K562 (cell line): ENCODE results near the gene ZBTB44. TPM values are rescaled to one million over a fixed set of nuclear protein-coding genes. Genes with fewer than 3 reads are reported as not detected.

ENCODE experiments used
- BHLHE40 ChIP-seq: IDR thresholded peaks from 2 replicates; pipeline ENCODE4 v1.6.1; 2011; ENCODE audit warnings: low read length, improper control_type of control experiment
- CBX1 ChIP-seq: sonication (generic); IDR thresholded peaks from 2 replicates; pipeline ENCODE4 v1.6.1; 2016; ENCODE audit warnings: antibody characterized with exemption, low read depth, mild to moderate bottlenecking
- CBX5 ChIP-seq: IDR thresholded peaks from 2 replicates; pipeline ENCODE4 v1.6.1; 2014; ENCODE audit warnings: low read depth, borderline replicate concordance
- KDM4B ChIP-seq, 2 experiments: fragments of 450-650 bp in 1 of 2; sonication (generic) in 1 of 2; IDR thresholded peaks; 2 replicates each; pipeline ENCODE4 v1.6.1; 2016 to 2017; ENCODE audit warnings: borderline replicate concordance in 2 of 2, antibody characterized with exemption in 1 of 2, low read depth in 1 of 2, mild to moderate bottlenecking in 1 of 2
- LCOR ChIP-seq: sonication (generic); formaldehyde crosslinking; IDR thresholded peaks from 2 replicates; pipeline ENCODE4 v1.8.0; 2022; ENCODE audit warnings: mild to moderate bottlenecking, missing genetic modification reagents
- MEF2A ChIP-seq: IDR thresholded peaks from 2 replicates; pipeline ENCODE4 v1.6.1; 2011; ENCODE audit warnings: low read depth, mild to moderate bottlenecking, low read length, moderate library complexity; ENCODE audit not compliant: control insufficient read depth
- NR2F6 ChIP-seq: fragments of 450-650 bp; formaldehyde crosslinking; IDR thresholded peaks from 2 replicates; pipeline ENCODE4 v1.4.0; 2020; ENCODE audit warnings: mild to moderate bottlenecking
- PRMT5 ChIP-seq: sonication (generic); formaldehyde crosslinking; IDR thresholded peaks from 2 replicates; pipeline ENCODE4 v1.5.0; 2020; ENCODE audit warnings: missing genetic modification reagents
- RB1 ChIP-seq: fragments of 450-650 bp; IDR thresholded peaks from 2 replicates; pipeline ENCODE4 v1.6.1; 2017; ENCODE audit warnings: low read depth, mild to moderate bottlenecking
- SAFB2 ChIP-seq: fragments of 200-400 bp; formaldehyde crosslinking; IDR thresholded peaks from 2 replicates; pipeline ENCODE4 v1.6.1; 2018; ENCODE audit warnings: borderline replicate concordance, low read length, low read depth, moderate library complexity; ENCODE audit not compliant: severe bottlenecking
- TCF7 ChIP-seq: sonication (generic); IDR thresholded peaks from 2 replicates; pipeline ENCODE4 v1.6.1; 2016; ENCODE audit warnings: antibody characterized with exemption, borderline replicate concordance
- polyA plus RNA-seq, 8 experiments: library from polyadenylated mRNA; depleted of rRNA in 4 of 8; stranded (reverse) in 5 of 8; unstranded in 3 of 8; fragments of >200 nt; fragmentation: Nextera tagmentation in 2 of 8; fragmentation: Illumina TruSeq in 1 of 8; extraction: Ambion mirVana in 2 of 8; extraction: Trizol in 1 of 8; gene quantifications; 2 replicates each; pipeline versions ENCODE4 v1.2.1 to v1.2.3, GENCODE V29; 2011 to 2014; ENCODE audit warnings: inconsistent platforms in 1 of 8, missing spikeins in 1 of 8
- total RNA-seq, 7 experiments: library from RNA; depleted of rRNA in 6 of 7; stranded (reverse); fragments of >200 nt in 6 of 7; fragmentation: Illumina TruSeq in 2 of 7; extraction: Trizol in 2 of 7; gene quantifications; 2 replicates each; pipeline versions ENCODE4 v1.2.1 to v1.2.3, GENCODE V29; 2011 to 2021; ENCODE audit warnings: low replicate concordance in 1 of 7
- TF ChIP-seq, protein P1 (sequence below), 3 experiments: fragments of 200-800 bp in 1 of 3; fragments of 250-450 bp in 1 of 3; fragments of 450-650 bp in 1 of 3; sonication (Bioruptor Pico) in 1 of 3; sonication (Bioruptor generic) in 1 of 3; formaldehyde crosslinking in 1 of 3; IDR thresholded peaks; 2 replicates each; pipeline versions ENCODE4 v1.6.1 to v1.8.0; 2016 to 2022; ENCODE audit warnings: mild to moderate bottlenecking in 2 of 3, missing genetic modification characterization in 2 of 3, missing compliant biosample characterization in 1 of 3, moderate library complexity in 1 of 3
- TF ChIP-seq, protein P2 (sequence below): fragments of 450-650 bp; IDR thresholded peaks from 2 replicates; pipeline ENCODE4 v1.7.1; 2018; ENCODE audit warnings: mild to moderate bottlenecking, low read depth; ENCODE audit not compliant: partially characterized antibody
- TF ChIP-seq, protein P3 (sequence below): fragments of 250-450 bp; sonication (Bioruptor Pico); IDR thresholded peaks from 2 replicates; pipeline ENCODE4 v1.8.0; 2022; ENCODE audit warnings: moderate library complexity, mild to moderate bottlenecking, inconsistent platforms
- TF ChIP-seq, protein P4 (sequence below), 2 experiments: fragments of 200-800 bp in 1 of 2; sonication (Bioruptor generic) in 1 of 2; sonication (generic) in 1 of 2; formaldehyde crosslinking in 1 of 2; IDR thresholded peaks in 1 of 2; conservative IDR thresholded peaks in 1 of 2; 2 replicates each; pipeline versions ENCODE4 v1.5.0 to v1.6.1; 2016 to 2020; ENCODE audit warnings: missing compliant biosample characterization in 1 of 2, missing genetic modification characterization in 1 of 2, missing genetic modification reagents in 1 of 2
- TF ChIP-seq, protein P5 (sequence below): fragments of 250-450 bp; sonication (Bioruptor Pico); IDR thresholded peaks from 2 replicates; pipeline ENCODE4 v1.9.0; 2021; ENCODE audit warnings: mild to moderate bottlenecking, inconsistent platforms

The ZBTB44 gene
- total and polyA plus RNA-seq, 9 of the 15 experiments (the other 6 are each of a cell fraction or from before 2014, with no cell fraction given), result 4.7 to 27.1 (median 17.3) TPM

DNA sequence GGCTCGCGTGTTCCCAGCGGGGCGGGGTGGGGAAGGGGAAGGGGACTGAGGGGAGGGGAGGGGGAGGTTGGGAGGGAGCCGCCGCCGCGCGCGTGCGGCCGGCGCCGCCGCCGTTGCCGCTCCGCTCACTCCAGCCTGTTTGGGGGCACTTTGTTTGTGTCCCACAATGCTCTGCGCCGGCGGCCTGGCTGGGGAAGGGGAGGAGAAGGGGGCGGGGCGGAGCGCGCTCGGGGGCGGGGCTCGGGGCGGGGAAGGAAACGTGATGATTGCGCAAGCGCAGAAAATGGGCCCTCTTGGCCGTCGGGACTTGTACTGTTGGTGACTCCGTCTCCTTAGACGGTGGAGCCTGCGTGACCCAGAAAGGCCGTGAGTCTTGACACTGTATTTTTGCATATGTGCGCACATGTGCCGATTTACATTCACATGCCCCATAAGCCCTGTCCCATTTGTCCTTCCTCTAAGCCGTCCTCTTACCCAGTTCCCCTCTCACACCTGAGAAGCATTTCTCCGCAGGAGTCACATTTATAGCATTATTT, at the start of gene ZBTB44 (continued):
- TF ChIP-seq, protein P1, sequence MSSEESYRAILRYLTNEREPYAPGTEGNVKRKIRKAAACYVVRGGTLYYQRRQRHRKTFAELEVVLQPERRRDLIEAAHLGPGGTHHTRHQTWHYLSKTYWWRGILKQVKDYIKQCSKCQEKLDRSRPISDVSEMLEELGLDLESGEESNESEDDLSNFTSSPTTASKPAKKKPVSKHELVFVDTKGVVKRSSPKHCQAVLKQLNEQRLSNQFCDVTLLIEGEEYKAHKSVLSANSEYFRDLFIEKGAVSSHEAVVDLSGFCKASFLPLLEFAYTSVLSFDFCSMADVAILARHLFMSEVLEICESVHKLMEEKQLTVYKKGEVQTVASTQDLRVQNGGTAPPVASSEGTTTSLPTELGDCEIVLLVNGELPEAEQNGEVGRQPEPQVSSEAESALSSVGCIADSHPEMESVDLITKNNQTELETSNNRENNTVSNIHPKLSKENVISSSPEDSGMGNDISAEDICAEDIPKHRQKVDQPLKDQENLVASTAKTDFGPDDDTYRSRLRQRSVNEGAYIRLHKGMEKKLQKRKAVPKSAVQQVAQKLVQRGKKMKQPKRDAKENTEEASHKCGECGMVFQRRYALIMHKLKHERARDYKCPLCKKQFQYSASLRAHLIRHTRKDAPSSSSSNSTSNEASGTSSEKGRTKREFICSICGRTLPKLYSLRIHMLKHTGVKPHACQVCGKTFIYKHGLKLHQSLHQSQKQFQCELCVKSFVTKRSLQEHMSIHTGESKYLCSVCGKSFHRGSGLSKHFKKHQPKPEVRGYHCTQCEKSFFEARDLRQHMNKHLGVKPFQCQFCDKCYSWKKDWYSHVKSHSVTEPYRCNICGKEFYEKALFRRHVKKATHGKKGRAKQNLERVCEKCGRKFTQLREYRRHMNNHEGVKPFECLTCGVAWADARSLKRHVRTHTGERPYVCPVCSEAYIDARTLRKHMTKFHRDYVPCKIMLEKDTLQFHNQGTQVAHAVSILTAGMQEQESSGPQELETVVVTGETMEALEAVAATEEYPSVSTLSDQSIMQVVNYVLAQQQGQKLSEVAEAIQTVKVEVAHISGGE (CRISPR knock-in tag; IDR thresholded peaks at IDR 0.05), result 0 out of 6 replicates have a peak, but pooled peaks of 1 of the 3 experiments have one; percentile 28
- no peak for TF ChIP-seq SAFB2
- no peak for TF ChIP-seq TCF7
- TF ChIP-seq KDM4B (IDR thresholded peaks at IDR 0.05; ENCODE audit: borderline replicate concordance in 2 of 2, low read depth in 1 of 2), result no peak
- no peak for TF ChIP-seq RB1
- no peak for TF ChIP-seq PRMT5
- no peak for TF ChIP-seq MEF2A
- TF ChIP-seq CBX5, result no peak
- TF ChIP-seq, protein P2, sequence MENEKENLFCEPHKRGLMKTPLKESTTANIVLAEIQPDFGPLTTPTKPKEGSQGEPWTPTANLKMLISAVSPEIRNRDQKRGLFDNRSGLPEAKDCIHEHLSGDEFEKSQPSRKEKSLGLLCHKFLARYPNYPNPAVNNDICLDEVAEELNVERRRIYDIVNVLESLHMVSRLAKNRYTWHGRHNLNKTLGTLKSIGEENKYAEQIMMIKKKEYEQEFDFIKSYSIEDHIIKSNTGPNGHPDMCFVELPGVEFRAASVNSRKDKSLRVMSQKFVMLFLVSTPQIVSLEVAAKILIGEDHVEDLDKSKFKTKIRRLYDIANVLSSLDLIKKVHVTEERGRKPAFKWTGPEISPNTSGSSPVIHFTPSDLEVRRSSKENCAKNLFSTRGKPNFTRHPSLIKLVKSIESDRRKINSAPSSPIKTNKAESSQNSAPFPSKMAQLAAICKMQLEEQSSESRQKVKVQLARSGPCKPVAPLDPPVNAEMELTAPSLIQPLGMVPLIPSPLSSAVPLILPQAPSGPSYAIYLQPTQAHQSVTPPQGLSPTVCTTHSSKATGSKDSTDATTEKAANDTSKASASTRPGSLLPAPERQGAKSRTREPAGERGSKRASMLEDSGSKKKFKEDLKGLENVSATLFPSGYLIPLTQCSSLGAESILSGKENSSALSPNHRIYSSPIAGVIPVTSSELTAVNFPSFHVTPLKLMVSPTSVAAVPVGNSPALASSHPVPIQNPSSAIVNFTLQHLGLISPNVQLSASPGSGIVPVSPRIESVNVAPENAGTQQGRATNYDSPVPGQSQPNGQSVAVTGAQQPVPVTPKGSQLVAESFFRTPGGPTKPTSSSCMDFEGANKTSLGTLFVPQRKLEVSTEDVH, result no peak
- TF ChIP-seq, protein P3, sequence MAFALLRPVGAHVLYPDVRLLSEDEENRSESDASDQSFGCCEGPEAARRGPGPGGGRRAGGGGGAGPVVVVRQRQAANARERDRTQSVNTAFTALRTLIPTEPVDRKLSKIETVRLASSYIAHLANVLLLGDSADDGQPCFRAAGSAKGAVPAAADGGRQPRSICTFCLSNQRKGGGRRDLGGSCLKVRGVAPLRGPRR (CRISPR knock-in tag), result no peak
- TF ChIP-seq, protein P4, sequence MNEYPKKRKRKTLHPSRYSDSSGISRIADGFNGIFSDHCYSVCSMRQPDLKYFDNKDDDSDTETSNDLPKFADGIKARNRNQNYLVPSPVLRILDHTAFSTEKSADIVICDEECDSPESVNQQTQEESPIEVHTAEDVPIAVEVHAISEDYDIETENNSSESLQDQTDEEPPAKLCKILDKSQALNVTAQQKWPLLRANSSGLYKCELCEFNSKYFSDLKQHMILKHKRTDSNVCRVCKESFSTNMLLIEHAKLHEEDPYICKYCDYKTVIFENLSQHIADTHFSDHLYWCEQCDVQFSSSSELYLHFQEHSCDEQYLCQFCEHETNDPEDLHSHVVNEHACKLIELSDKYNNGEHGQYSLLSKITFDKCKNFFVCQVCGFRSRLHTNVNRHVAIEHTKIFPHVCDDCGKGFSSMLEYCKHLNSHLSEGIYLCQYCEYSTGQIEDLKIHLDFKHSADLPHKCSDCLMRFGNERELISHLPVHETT (CRISPR knock-in tag; conservative IDR thresholded peaks at IDR 0.05 in 1 of 2, IDR thresholded peaks at IDR 0.05 in 1 of 2), result peak in 1 of 2 experiments; percentile 84; a peak in 1 of 4 replicates
- TF ChIP-seq BHLHE40, result peak; percentile 78
- no peak for TF ChIP-seq LCOR (CRISPR knock-in tag)
- TF ChIP-seq NR2F6 (CRISPR knock-in tag), result no peak
- no peak for TF ChIP-seq CBX1
- TF ChIP-seq, protein P5, sequence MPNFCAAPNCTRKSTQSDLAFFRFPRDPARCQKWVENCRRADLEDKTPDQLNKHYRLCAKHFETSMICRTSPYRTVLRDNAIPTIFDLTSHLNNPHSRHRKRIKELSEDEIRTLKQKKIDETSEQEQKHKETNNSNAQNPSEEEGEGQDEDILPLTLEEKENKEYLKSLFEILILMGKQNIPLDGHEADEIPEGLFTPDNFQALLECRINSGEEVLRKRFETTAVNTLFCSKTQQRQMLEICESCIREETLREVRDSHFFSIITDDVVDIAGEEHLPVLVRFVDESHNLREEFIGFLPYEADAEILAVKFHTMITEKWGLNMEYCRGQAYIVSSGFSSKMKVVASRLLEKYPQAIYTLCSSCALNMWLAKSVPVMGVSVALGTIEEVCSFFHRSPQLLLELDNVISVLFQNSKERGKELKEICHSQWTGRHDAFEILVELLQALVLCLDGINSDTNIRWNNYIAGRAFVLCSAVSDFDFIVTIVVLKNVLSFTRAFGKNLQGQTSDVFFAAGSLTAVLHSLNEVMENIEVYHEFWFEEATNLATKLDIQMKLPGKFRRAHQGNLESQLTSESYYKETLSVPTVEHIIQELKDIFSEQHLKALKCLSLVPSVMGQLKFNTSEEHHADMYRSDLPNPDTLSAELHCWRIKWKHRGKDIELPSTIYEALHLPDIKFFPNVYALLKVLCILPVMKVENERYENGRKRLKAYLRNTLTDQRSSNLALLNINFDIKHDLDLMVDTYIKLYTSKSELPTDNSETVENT (CRISPR knock-in tag), result no peak
